ENCODE results near the gene FRAT2. TPM values are rescaled to one million over a fixed set of nuclear protein-coding genes. Genes with fewer than 3 reads are reported as not detected.

FRAT2 gene
- total and polyA plus RNA-seq, 2 of the 13 experiments (the other 11 are each of a cell fraction or from before 2014, with no cell fraction given): 7.2 to 14.1 TPM

DNA sequence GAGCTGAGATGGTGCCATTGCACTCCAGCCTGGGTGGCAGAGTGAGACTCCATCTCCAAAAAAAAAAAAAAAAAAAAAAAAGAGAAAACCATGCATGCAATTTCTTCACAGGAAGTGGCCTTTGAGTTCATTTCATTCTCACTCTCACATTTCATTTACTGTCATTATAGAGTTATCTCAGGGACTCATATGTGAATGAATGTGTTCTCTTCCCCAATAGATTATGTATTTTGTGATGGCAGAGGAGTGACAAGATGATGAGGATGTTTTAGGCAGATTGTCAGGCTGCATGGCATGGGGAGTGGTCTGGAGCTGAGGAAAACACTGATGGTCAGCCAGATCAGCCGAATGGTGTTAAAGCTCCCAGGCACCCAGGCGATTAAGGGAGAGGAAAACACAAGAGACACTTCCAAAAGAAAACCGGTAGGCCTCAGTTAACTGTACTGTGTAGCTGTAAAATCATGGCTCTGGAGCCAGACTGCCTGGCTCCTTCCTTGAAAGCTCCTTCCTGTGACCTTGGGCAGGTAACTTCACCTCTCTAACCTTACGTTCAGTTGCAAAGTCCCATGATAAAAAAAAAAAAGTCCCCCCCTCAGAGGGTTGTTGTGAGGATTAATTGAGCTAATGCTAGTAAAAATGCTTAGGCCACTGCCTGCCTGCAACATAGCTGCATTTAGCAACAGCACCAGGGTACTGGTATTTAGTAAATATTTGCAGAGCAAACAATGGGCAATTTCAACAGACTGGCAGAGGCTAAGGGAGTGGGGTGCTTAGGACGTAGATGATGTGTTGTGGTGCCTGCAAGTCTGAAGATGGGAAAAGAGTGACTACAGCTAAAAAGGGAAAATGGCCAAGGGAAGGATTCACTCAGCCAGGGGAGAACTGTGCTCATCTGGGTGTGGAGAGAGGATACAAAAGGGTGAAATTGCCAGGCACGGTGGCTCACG lies 6.9 kb downstream of the FRAT2 start (continued):
- TF ChIP-seq, protein P1, sequence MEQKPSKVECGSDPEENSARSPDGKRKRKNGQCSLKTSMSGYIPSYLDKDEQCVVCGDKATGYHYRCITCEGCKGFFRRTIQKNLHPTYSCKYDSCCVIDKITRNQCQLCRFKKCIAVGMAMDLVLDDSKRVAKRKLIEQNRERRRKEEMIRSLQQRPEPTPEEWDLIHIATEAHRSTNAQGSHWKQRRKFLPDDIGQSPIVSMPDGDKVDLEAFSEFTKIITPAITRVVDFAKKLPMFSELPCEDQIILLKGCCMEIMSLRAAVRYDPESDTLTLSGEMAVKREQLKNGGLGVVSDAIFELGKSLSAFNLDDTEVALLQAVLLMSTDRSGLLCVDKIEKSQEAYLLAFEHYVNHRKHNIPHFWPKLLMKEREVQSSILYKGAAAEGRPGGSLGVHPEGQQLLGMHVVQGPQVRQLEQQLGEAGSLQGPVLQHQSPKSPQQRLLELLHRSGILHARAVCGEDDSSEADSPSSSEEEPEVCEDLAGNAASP (CRISPR knock-in tag; IDR thresholded peaks at IDR 0.05; ENCODE audit: borderline replicate concordance): peak; percentile 89
- peak; percentile 83; the same call in 1 of the 2 replicates for TF ChIP-seq ZKSCAN8 (CRISPR knock-in tag; IDR thresholded peaks at IDR 0.05; ENCODE audit: borderline replicate concordance)
- TF ChIP-seq ZNF782 (CRISPR knock-in tag; IDR thresholded peaks at IDR 0.05; ENCODE audit: borderline replicate concordance): no peak
- TF ChIP-seq FOXJ3 (CRISPR knock-in tag; IDR thresholded peaks at IDR 0.05; ENCODE audit: borderline replicate concordance): peak; percentile 96; the same call in 1 of the 2 replicates
- TF ChIP-seq ZNF44 (CRISPR knock-in tag; IDR thresholded peaks at IDR 0.05): no peak
- no peak for TF ChIP-seq RFX3 (CRISPR knock-in tag; IDR thresholded peaks at IDR 0.05)
- no peak for TF ChIP-seq ATF7-NPFF (CRISPR knock-in tag; IDR thresholded peaks at IDR 0.05; ENCODE audit: low read depth)
- TF ChIP-seq ZNF12 (CRISPR knock-in tag; IDR thresholded peaks at IDR 0.05): 0 out of 2 replicates have a peak, but pooled peaks have one; percentile 12
- TF ChIP-seq ZNF264 (CRISPR knock-in tag; IDR thresholded peaks at IDR 0.05): peak; percentile 64; the same call in 1 of the 2 replicates
- TF ChIP-seq, protein P2, sequence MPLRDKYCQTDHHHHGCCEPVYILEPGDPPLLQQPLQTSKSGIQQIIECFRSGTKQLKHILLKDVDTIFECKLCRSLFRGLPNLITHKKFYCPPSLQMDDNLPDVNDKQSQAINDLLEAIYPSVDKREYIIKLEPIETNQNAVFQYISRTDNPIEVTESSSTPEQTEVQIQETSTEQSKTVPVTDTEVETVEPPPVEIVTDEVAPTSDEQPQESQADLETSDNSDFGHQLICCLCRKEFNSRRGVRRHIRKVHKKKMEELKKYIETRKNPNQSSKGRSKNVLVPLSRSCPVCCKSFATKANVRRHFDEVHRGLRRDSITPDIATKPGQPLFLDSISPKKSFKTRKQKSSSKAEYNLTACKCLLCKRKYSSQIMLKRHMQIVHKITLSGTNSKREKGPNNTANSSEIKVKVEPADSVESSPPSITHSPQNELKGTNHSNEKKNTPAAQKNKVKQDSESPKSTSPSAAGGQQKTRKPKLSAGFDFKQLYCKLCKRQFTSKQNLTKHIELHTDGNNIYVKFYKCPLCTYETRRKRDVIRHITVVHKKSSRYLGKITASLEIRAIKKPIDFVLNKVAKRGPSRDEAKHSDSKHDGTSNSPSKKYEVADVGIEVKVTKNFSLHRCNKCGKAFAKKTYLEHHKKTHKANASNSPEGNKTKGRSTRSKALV (CRISPR knock-in tag; IDR thresholded peaks at IDR 0.05): 0 out of 2 replicates have a peak, but pooled peaks have one; percentile 35
- TF ChIP-seq NR1H2 (CRISPR knock-in tag; IDR thresholded peaks at IDR 0.05; ENCODE audit: borderline replicate concordance, low read depth): no peak
- TF ChIP-seq CREB1 (IDR thresholded peaks at IDR 0.05): no peak
- peak; percentile 80 for TF ChIP-seq CREB1 (CRISPR knock-in tag; IDR thresholded peaks at IDR 0.05)
- peak; percentile 78; the same call in 1 of the 2 replicates for TF ChIP-seq NFKBIZ (CRISPR knock-in tag; IDR thresholded peaks at IDR 0.05)
- TF ChIP-seq, protein P3, sequence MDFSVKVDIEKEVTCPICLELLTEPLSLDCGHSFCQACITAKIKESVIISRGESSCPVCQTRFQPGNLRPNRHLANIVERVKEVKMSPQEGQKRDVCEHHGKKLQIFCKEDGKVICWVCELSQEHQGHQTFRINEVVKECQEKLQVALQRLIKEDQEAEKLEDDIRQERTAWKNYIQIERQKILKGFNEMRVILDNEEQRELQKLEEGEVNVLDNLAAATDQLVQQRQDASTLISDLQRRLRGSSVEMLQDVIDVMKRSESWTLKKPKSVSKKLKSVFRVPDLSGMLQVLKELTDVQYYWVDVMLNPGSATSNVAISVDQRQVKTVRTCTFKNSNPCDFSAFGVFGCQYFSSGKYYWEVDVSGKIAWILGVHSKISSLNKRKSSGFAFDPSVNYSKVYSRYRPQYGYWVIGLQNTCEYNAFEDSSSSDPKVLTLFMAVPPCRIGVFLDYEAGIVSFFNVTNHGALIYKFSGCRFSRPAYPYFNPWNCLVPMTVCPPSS (IDR thresholded peaks at IDR 0.05): no peak
- no peak for TF ChIP-seq SYNCRIP (IDR thresholded peaks at IDR 0.05; ENCODE audit: insufficient read depth, low read depth, low read length)
- peak; percentile 97 for TF ChIP-seq ZSCAN9 (CRISPR knock-in tag; IDR thresholded peaks at IDR 0.05; ENCODE audit: borderline replicate concordance)
- TF ChIP-seq CENPX (CRISPR knock-in tag; IDR thresholded peaks at IDR 0.05): no peak
- TF ChIP-seq JUND (CRISPR knock-in tag; IDR thresholded peaks at IDR 0.05): no peak
- TF ChIP-seq NBN (conservative IDR thresholded peaks at IDR 0.05): no peak
- TF ChIP-seq, protein P4, sequence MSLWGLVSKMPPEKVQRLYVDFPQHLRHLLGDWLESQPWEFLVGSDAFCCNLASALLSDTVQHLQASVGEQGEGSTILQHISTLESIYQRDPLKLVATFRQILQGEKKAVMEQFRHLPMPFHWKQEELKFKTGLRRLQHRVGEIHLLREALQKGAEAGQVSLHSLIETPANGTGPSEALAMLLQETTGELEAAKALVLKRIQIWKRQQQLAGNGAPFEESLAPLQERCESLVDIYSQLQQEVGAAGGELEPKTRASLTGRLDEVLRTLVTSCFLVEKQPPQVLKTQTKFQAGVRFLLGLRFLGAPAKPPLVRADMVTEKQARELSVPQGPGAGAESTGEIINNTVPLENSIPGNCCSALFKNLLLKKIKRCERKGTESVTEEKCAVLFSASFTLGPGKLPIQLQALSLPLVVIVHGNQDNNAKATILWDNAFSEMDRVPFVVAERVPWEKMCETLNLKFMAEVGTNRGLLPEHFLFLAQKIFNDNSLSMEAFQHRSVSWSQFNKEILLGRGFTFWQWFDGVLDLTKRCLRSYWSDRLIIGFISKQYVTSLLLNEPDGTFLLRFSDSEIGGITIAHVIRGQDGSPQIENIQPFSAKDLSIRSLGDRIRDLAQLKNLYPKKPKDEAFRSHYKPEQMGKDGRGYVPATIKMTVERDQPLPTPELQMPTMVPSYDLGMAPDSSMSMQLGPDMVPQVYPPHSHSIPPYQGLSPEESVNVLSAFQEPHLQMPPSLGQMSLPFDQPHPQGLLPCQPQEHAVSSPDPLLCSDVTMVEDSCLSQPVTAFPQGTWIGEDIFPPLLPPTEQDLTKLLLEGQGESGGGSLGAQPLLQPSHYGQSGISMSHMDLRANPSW (CRISPR knock-in tag; IDR thresholded peaks at IDR 0.05; ENCODE audit: borderline replicate concordance): no peak
- TF ChIP-seq ZNF3 (CRISPR knock-in tag; IDR thresholded peaks at IDR 0.05): peak; percentile 80
